ENCODE measurements around the gene SLC9A5.

DNA sequence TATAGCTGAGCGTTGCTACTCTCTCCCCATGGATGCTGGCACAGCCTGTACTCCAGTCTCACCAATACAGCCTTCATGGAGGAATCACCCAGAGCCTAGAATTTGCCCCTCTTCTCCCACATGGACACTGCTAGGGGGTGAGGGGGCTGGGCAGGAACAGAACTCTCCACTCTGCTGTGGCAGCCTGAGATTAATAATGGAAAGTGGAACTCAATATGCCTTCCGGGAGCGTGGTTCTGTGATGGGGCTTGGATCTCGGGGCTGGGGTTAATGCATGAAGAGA, 1.2 kb downstream of the SLC9A5 start:
- no peak for TF ChIP-seq POLR2AphosphoS5 (IDR thresholded peaks at IDR 0.05; ENCODE audit: low read depth)
- TF ChIP-seq, protein P1, sequence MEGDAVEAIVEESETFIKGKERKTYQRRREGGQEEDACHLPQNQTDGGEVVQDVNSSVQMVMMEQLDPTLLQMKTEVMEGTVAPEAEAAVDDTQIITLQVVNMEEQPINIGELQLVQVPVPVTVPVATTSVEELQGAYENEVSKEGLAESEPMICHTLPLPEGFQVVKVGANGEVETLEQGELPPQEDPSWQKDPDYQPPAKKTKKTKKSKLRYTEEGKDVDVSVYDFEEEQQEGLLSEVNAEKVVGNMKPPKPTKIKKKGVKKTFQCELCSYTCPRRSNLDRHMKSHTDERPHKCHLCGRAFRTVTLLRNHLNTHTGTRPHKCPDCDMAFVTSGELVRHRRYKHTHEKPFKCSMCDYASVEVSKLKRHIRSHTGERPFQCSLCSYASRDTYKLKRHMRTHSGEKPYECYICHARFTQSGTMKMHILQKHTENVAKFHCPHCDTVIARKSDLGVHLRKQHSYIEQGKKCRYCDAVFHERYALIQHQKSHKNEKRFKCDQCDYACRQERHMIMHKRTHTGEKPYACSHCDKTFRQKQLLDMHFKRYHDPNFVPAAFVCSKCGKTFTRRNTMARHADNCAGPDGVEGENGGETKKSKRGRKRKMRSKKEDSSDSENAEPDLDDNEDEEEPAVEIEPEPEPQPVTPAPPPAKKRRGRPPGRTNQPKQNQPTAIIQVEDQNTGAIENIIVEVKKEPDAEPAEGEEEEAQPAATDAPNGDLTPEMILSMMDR (IDR thresholded peaks at IDR 0.05; ENCODE audit: insufficient read depth, low read length), result no peak

All from HL-60 (cell line).